HepG2 (cell line): ENCODE measurements around the gene DCDC1. TPM values are rescaled to one million over a fixed set of nuclear protein-coding genes. Genes with fewer than 3 reads are reported as not detected.

Experiments
- ATAC-seq: fragments of 200-7000 bp; cut with Tn5 transposase; 3 replicates; pipeline ENCODE4 v1.9.1; 2020; ENCODE audit warnings: mild to moderate bottlenecking, moderate library complexity
- BruUV-seq: library from RNA; stranded (reverse); fragments of 400-500 nt; replicated peaks from 2 replicates; lab custom pipeline; 2021; lab: Mats Ljungman, UMichigan
- CTCF ChIA-PET: fragments of 300-600 bp; formaldehyde crosslinking; extraction: SDS; loops from one replicate; lab custom pipeline; 2021; ENCODE audit warnings: low total read pairs, inconsistent platforms, low intra/inter-chr PET ratio; lab: Yijun Ruan, JAX
- POLR2A ChIA-PET: fragments of 350-600 bp; sonication (Branson Sonifier 250); formaldehyde crosslinking; loops from one replicate; lab custom pipeline; 2020; ENCODE audit warnings: antibody characterized with exemption, inconsistent platforms; lab: Yijun Ruan, JAX
- DNase-seq: peaks from one replicate; pipeline ENCODE4 v3.0.0-alpha.2; 2015; ENCODE audit warnings: low spot score
- FAIRE-seq: peaks from 3 replicates; lab custom pipeline; 2011; peaks lifted over from hg19 to GRCh38; lab: Jason Lieb, UNC
- H2AFZ ChIP-seq: one replicate; pipeline ENCODE4 v1.6.1; 2011; ENCODE audit warnings: low read length, inconsistent platforms
- H3K27ac ChIP-seq: fragments of 300-600 bp; 3 replicates; pipeline ENCODE4 v1.8.0; 2011; ENCODE audit warnings: mixed run types, mild to moderate bottlenecking, mixed read lengths, low read length, inconsistent platforms; ENCODE audit not compliant: insufficient read depth; ENCODE audit errors: extremely low read length
- H3K27me3 ChIP-seq, 2 experiments: fragments of 200-600 bp in 1 of 2; 2 replicates in 1 of 2; 3 replicates in 1 of 2; pipeline versions ENCODE4 v1.6.0 to v1.8.0; 2011; ENCODE audit warnings: low read length in 2 of 2, mild to moderate bottlenecking in 2 of 2, moderate library complexity in 2 of 2, inconsistent platforms in 1 of 2; ENCODE audit not compliant: insufficient read depth in 2 of 2, control insufficient read depth in 1 of 2
- H3K36me3 ChIP-seq, 2 experiments: fragments of 200-600 bp in 1 of 2; replicated peaks in 1 of 2; 2 replicates in 1 of 2; 3 replicates in 1 of 2; pipeline versions ENCODE4 v1.5.1 to v1.8.0; 2011; ENCODE audit warnings: low read length in 2 of 2, inconsistent platforms in 1 of 2; ENCODE audit not compliant: insufficient read depth in 2 of 2, control insufficient read depth in 1 of 2
- H3K4me1 ChIP-seq: 2 replicates; pipeline ENCODE4 v1.5.1; 2012; ENCODE audit warnings: low read length, inconsistent platforms; ENCODE audit not compliant: insufficient read depth
- H3K4me2 ChIP-seq: 2 replicates; pipeline ENCODE4 v1.6.0; 2011; ENCODE audit warnings: low read depth, low read length, inconsistent platforms
- H3K4me3 ChIP-seq, 3 experiments: fragments of 200-600 bp in 1 of 3; sonication (generic), shearing (Covaris generic) in 1 of 3; replicated peaks in 1 of 3; 2 replicates each; pipeline ENCODE4 v1.5.1; 2011 to 2016; ENCODE audit warnings: low read length in 3 of 3, inconsistent platforms in 2 of 3, low read depth in 2 of 3, mild to moderate bottlenecking in 2 of 3, control low read depth in 1 of 3, mixed read lengths in 1 of 3; ENCODE audit not compliant: insufficient read depth in 1 of 3
- H3K79me2 ChIP-seq: one replicate; pipeline ENCODE4 v1.6.1; 2011; ENCODE audit warnings: low read length, inconsistent platforms; ENCODE audit not compliant: insufficient read depth
- H3K9ac ChIP-seq: 2 replicates; pipeline ENCODE4 v1.6.0; 2011; ENCODE audit warnings: mild to moderate bottlenecking, low read depth, low read length, inconsistent platforms; ENCODE audit not compliant: insufficient read depth
- H3K9me3 ChIP-seq: 2 replicates; pipeline ENCODE4 v1.5.1; 2012; ENCODE audit warnings: mild to moderate bottlenecking, low read length
- H4K20me1 ChIP-seq: 2 replicates; pipeline ENCODE4 v1.6.0; 2011; ENCODE audit warnings: inconsistent platforms, mild to moderate bottlenecking, low read length, moderate library complexity; ENCODE audit not compliant: insufficient read depth
- CENPX ChIP-seq: sonication (generic); formaldehyde crosslinking; IDR thresholded peaks from 2 replicates; pipeline ENCODE4 v1.9.0; 2021; ENCODE audit warnings: mild to moderate bottlenecking, missing genetic modification reagents, moderate library complexity
- CREB1 ChIP-seq, 2 experiments: fragments of 450-650 bp in 1 of 2; IDR thresholded peaks; 2 replicates each; pipeline ENCODE4 v1.6.1; 2016 to 2017; ENCODE audit warnings: control low read depth in 1 of 2, mild to moderate bottlenecking in 1 of 2, missing compliant biosample characterization in 1 of 2, missing genetic modification characterization in 1 of 2
- EZH2 ChIP-seq: conservative IDR thresholded peaks from 2 replicates; pipeline ENCODE4 v1.6.1; 2012; ENCODE audit warnings: mild to moderate bottlenecking, low read depth, low read length, moderate library complexity
- FOXP4 ChIP-seq: sonication (generic); formaldehyde crosslinking; IDR thresholded peaks from 2 replicates; pipeline ENCODE4 v1.4.0; 2020; ENCODE audit warnings: missing genetic modification reagents
- KLF9 ChIP-seq: IDR thresholded peaks from 2 replicates; pipeline ENCODE4 v1.6.1; 2016; ENCODE audit warnings: low read depth
- TEF ChIP-seq: sonication (generic); formaldehyde crosslinking; IDR thresholded peaks from 2 replicates; pipeline ENCODE4 v1.5.0; 2020; ENCODE audit warnings: missing genetic modification reagents
- ZBTB44 ChIP-seq: sonication (generic); formaldehyde crosslinking; IDR thresholded peaks from 2 replicates; pipeline ENCODE4 v1.4.0; 2020; ENCODE audit warnings: missing genetic modification reagents
- ZMYM2 ChIP-seq: sonication (generic); formaldehyde crosslinking; IDR thresholded peaks from 2 replicates; pipeline ENCODE4 v1.8.0; 2022; ENCODE audit warnings: mild to moderate bottlenecking, missing genetic modification reagents
- ZNF281 ChIP-seq: sonication (generic); formaldehyde crosslinking; IDR thresholded peaks from 2 replicates; pipeline ENCODE4 v1.4.0; 2020; ENCODE audit warnings: missing genetic modification reagents, borderline replicate concordance
- ZNF34 ChIP-seq: sonication (generic); formaldehyde crosslinking; IDR thresholded peaks from 2 replicates; pipeline ENCODE4 v1.4.0; 2020; ENCODE audit warnings: mild to moderate bottlenecking, missing genetic modification reagents, borderline replicate concordance
- ZNF441 ChIP-seq: sonication (generic); formaldehyde crosslinking; IDR thresholded peaks from 2 replicates; pipeline ENCODE4 v1.7.0; 2021; ENCODE audit warnings: missing genetic modification reagents, borderline replicate concordance
- ZNF484 ChIP-seq: sonication (generic); formaldehyde crosslinking; IDR thresholded peaks from 2 replicates; pipeline ENCODE4 v1.5.1; 2020; ENCODE audit warnings: mild to moderate bottlenecking, low read depth, missing genetic modification reagents, borderline replicate concordance
- WGBS: methylation state at CpG from one replicate; pipeline ENCODE4 v1.1.6; 2017; ENCODE audit warnings: low lambda C conversion rate; 5-methylcytosine and 5-hydroxymethylcytosine counted together
- in situ Hi-C: cut with HindIII; loops from 2 replicates; pipeline ENCODE4 v1.10.0; 2017; ENCODE audit warnings: low pct_unique_long_range_greater_than_20kb; ENCODE audit not compliant: extremely low pct_ligation_motif_present
- intact Hi-C: fragments of 100-400 bp; cut with micrococcal nuclease; formaldehyde crosslinking; loops from one replicate; pipeline ENCODE4 v1.10.0; 2022; ENCODE audit not compliant: unreplicated experiment
- polyA plus RNA-seq, 8 experiments: library from polyadenylated mRNA; depleted of rRNA in 3 of 8; stranded (reverse) in 7 of 8; unstranded in 1 of 8; fragments of >200 nt; fragmentation: Illumina TruSeq in 4 of 8; extraction: Trizol in 4 of 8; gene quantifications; 2 replicates each; pipeline versions ENCODE4 v1.2.1 to v1.2.3, GENCODE V29; 2011 to 2016; ENCODE audit warnings: low read depth in 4 of 8, missing spikeins in 1 of 8, mixed read lengths in 1 of 8; ENCODE audit not compliant: insufficient read depth in 1 of 8
- total RNA-seq, 5 experiments: library from RNA; depleted of rRNA; stranded (reverse); fragments of >200 nt; fragmentation: Illumina TruSeq; extraction: Trizol; gene quantifications; 2 replicates each; pipeline ENCODE4 v1.2.3, GENCODE V29; 2016; ENCODE audit warnings: low read depth in 1 of 5

DCDC1 gene
- total and polyA plus RNA-seq, 2 of the 13 experiments (the other 11 are each of a cell fraction or from before 2014, with no cell fraction given) = 0.12 to 0.27 TPM

- no peak overlapping the region for H3K9ac ChIP-seq
- H3K4me1 ChIP-seq = no peaks in the 10 kb centered on the region
- H3K4me2 ChIP-seq = no peak overlapping the region
- no peak overlapping the region for H3K4me3 ChIP-seq
- WGBS = 0% methylated on average over 1 of the region's 1 CpG
- no peak for TF ChIP-seq EZH2
- TF ChIP-seq ZMYM2 = no peak
- TF ChIP-seq ZNF484 = no peak
- no peak for TF ChIP-seq ZNF441 (CRISPR knock-in tag)
- TF ChIP-seq, all 625 proteins: peak for 0
- intact Hi-C loops (no loop called here), in situ Hi-C loops (loop anchor here (10.0 kb wide), 1 partner anchor 497 kb away; no protein-coding TSS in a partner anchor)
- Histone ChIP-seq H3K9me3 (peaks cover 6% of the 10 kb centered on the region), H4K20me1 (no peaks in the 10 kb centered on the region), H3K27me3 (no peaks in the 10 kb centered on the region), H3K27ac (no peak overlapping the region), H3K79me2 (no peaks in the 10 kb centered on the region), H2AFZ (no peak overlapping the region), H3K36me3 (no peaks in the 10 kb centered on the region)
- ATAC-seq (no peak), FAIRE-seq (no peak), DNase-seq (no peak)
- CTCF ChIA-PET = no interaction called here
- POLR2A ChIA-PET = no interaction called here
- BruUV-seq = no TSS peak
Observed at GRCh38 chr11:30852091-30852490, 517.4 kb downstream of the DCDC1 start.

GRCh38 chr11:30837252-30837651, 532.3 kb downstream of the DCDC1 start:
- intact Hi-C loops (no loop called here), in situ Hi-C loops (no loop called here)
- no peaks in the 10 kb centered on the region for H3K79me2 ChIP-seq
- BruUV-seq = no TSS peak
- POLR2A ChIA-PET = no interaction called here
- ATAC-seq = no peak
- no peak overlapping the region for H2AFZ ChIP-seq
- FAIRE-seq = no peak
- no peak for DNase-seq
- H3K4me3 ChIP-seq = no peak overlapping the region
- H3K4me1 ChIP-seq = no peaks in the 10 kb centered on the region
- H4K20me1 ChIP-seq = no peaks in the 10 kb centered on the region
- 0% methylated on average over 1 of the region's 1 CpG for WGBS
- H3K27me3 ChIP-seq = no peaks in the 10 kb centered on the region
- CTCF ChIA-PET = no interaction called here
- H3K9me3 ChIP-seq = peaks cover 20% of the 10 kb centered on the region
- H3K4me2 ChIP-seq = no peak overlapping the region
- H3K36me3 ChIP-seq = no peaks in the 10 kb centered on the region
- H3K27ac ChIP-seq = no peak overlapping the region
- H3K9ac ChIP-seq = no peak overlapping the region
- TF ChIP-seq KLF9 (no peak), CREB1 (IDR thresholded peaks at IDR 0.05) (no peak), CREB1 (CRISPR knock-in tag; IDR thresholded peaks at IDR 0.05) (no peak), ZNF34 (CRISPR knock-in tag) (no peak), FOXP4 (no peak), ZNF281 (CRISPR knock-in tag) (no peak), TEF (CRISPR knock-in tag) (no peak), CENPX (CRISPR knock-in tag) (no peak), ZBTB44 (no peak)
